GM10266 (cell line): ENCODE measurements around the gene PIK3C2B.
A peak's percentile ranks its signal among the peaks of the same experiment; 100 is the strongest.

Experiments
- DNase-seq: peaks from one replicate; pipeline ENCODE4 v3.0.0; 2012; ENCODE audit errors: extremely low spot score
- TF ChIP-seq, protein P1 (sequence below): IDR thresholded peaks from 2 replicates; pipeline ENCODE4 v1.5.1; 2012; ENCODE audit warnings: mild to moderate bottlenecking, low read depth; ENCODE audit not compliant: control insufficient read depth, insufficient read depth; ENCODE audit errors: missing control alignments

PIK3C2B gene

GRCh38 chr1:204461331-204462228 is 33.0 kb downstream of the PIK3C2B start:
- TF ChIP-seq, protein P1, sequence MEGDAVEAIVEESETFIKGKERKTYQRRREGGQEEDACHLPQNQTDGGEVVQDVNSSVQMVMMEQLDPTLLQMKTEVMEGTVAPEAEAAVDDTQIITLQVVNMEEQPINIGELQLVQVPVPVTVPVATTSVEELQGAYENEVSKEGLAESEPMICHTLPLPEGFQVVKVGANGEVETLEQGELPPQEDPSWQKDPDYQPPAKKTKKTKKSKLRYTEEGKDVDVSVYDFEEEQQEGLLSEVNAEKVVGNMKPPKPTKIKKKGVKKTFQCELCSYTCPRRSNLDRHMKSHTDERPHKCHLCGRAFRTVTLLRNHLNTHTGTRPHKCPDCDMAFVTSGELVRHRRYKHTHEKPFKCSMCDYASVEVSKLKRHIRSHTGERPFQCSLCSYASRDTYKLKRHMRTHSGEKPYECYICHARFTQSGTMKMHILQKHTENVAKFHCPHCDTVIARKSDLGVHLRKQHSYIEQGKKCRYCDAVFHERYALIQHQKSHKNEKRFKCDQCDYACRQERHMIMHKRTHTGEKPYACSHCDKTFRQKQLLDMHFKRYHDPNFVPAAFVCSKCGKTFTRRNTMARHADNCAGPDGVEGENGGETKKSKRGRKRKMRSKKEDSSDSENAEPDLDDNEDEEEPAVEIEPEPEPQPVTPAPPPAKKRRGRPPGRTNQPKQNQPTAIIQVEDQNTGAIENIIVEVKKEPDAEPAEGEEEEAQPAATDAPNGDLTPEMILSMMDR, result no peak
- DNase-seq, result peak; percentile 47

DNA sequence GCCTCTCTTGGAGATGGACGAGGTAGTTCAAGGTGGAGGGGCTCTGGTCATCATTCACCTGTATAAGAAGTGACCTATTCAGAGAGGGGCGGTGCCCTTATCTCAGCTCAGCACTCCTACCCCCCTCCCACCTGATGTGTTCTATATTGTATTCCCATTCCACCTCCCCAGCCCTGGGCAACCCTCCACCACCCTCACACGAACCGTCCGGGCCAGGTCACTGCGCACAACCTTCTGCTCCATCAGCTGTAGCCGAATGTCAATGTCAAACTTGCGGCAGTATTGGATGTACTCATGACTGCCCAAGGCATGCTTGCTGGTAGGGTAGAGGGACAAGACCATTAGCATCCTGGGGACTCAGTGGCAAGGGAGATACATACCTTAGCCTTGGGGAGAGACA is 34.3 kb downstream of the PIK3C2B start:
- no peak for DNase-seq
- TF ChIP-seq, protein P1, result no peak

- no peak for DNase-seq
- TF ChIP-seq, protein P1, result no peak
Measured at GRCh38 chr1:204459706-204460105, 34.9 kb downstream of the PIK3C2B start.

GRCh38 chr1:204457666-204458065 is 36.9 kb downstream of the PIK3C2B start:
- TF ChIP-seq, protein P1, result no peak
- DNase-seq, result no peak

GRCh38 chr1:204456826-204457442 is 37.7 kb downstream of the PIK3C2B start:
- TF ChIP-seq, protein P1, result no peak

GRCh38 chr1:204455831-204456145 is 38.8 kb downstream of the PIK3C2B start:
- TF ChIP-seq, protein P1, result no peak
- no peak for DNase-seq

More at GRCh38 chr1:204456826-204457442, 37.7 kb downstream of the PIK3C2B start:
- DNase-seq, result no peak
